ENCODE results near the gene IQCH.

DNA sequence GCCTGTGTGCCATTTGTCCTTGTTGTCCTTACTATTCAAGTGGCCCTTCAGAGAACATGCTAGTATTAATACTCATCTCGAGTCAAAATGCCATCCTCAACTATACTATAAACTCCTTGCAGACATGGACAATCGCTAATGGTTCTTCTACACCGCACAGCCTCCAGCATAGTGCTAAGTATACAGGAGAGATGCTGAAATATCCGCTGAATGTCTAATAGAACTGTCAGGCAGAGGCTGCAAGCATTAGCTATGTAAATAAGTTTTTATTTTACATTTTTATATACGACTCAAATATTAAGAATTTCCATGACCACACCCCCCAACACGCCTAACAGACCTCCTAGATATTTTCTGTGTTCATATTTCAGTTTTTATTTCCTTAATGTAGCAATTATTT is 39.5 kb upstream of the IQCH start:
- TF ChIP-seq POLR2AphosphoS5 (IDR thresholded peaks at IDR 0.05; ENCODE audit: borderline replicate concordance, low read depth, low read length) (no peak), EZH2 (IDR thresholded peaks at IDR 0.05) (no peak)
